ENCODE results near the gene TPRA1. TPM values are rescaled to one million over a fixed set of nuclear protein-coding genes. Genes with fewer than 3 reads are reported as not detected.

Gene TPRA1
- total and polyA plus RNA-seq, 12 donors = 13.5 to 65.6 (median 46.4) TPM

DNA sequence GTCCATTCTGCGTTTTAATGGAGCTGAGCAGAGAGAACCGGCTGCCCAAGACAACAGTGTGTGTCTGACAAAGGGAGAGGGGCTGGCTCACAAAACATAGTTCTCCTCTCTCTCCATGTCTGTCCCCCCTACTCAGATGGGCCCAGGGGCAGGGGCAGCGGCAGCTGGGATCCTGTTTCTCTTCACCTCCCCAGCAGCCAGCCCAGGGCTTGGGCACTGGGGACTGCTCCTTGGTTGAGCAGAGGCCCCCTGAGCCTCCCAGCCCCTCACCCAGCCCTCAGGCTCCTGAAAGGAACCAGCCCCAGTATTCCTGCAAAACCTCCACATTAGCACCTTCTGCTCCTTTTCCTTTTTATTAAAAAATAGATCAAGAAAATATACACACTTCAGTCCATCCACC lies 17.8 kb downstream of the TPRA1 start:
- peaks cover 0 to 34% of the 10 kb centered on the region in 2 donors for H3K36me3 ChIP-seq (replicated peaks in 1 of 2)
- 84 to 96% (median 91%) methylated on average over 3 of the region's 3 CpGs for WGBS, 4 donors

DNA sequence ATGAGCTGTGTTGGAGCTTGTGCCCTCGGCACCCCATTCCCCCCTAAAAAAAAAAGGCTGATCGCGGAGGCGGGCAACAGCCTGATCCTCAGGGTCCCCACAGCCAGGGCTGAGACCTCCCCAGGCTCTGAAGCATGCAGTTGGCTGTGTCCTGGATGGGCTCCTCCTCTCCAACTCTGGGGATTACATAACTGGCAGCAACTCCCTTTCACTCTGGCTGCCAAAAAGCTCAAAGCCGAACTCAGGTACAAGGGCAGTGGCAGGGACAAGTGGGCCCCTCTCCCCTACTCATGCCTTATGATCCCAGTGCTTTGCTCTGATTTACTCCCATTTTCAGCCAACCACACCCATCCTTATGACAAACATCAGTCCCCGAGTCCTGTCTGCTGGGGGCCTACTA lies 18.3 kb downstream of the TPRA1 start:
- Histone ChIP-seq H3K4me3 (no peak overlapping the region), H3K27ac (no peak overlapping the region), H3K36me3 (replicated peaks in 1 of 2) (peaks cover 0 to 31% of the 10 kb centered on the region in 2 donors), H3K27me3 (no peaks in the 10 kb centered on the region), H3K4me1 (replicated peaks in 1 of 2) (no peaks in the 10 kb centered on the region), H3K9me3 (replicated peaks in 1 of 3) (no peaks in the 10 kb centered on the region)
- TF ChIP-seq, protein P1, sequence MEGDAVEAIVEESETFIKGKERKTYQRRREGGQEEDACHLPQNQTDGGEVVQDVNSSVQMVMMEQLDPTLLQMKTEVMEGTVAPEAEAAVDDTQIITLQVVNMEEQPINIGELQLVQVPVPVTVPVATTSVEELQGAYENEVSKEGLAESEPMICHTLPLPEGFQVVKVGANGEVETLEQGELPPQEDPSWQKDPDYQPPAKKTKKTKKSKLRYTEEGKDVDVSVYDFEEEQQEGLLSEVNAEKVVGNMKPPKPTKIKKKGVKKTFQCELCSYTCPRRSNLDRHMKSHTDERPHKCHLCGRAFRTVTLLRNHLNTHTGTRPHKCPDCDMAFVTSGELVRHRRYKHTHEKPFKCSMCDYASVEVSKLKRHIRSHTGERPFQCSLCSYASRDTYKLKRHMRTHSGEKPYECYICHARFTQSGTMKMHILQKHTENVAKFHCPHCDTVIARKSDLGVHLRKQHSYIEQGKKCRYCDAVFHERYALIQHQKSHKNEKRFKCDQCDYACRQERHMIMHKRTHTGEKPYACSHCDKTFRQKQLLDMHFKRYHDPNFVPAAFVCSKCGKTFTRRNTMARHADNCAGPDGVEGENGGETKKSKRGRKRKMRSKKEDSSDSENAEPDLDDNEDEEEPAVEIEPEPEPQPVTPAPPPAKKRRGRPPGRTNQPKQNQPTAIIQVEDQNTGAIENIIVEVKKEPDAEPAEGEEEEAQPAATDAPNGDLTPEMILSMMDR (IDR thresholded peaks at IDR 0.05) = no peak
- TF ChIP-seq POLR2A (IDR thresholded peaks at IDR 0.05) = no peak
- intact Hi-C loops (cut with DNase I) = loop anchor here in 1 of 2 donors (10.0 kb wide), 1 partner anchor 403 kb away; no protein-coding TSS in a partner anchor
- WGBS, 4 donors = 67 to 88% (median 76%) methylated on average over 1 to 6 of the region's 6 CpGs
- peak in 1 of 7 donors; percentile 38 for DNase-seq

More for the DNA sequence above, 17.8 kb downstream of the TPRA1 start:
- no peak overlapping the region for H3K4me3 ChIP-seq
- intact Hi-C loops (cut with DNase I) = loop anchor here in 1 of 2 donors (10.0 kb wide), 1 partner anchor 402 kb away; no protein-coding TSS in a partner anchor
- TF ChIP-seq, protein P1 (IDR thresholded peaks at IDR 0.05) = no peak
- TF ChIP-seq POLR2A (IDR thresholded peaks at IDR 0.05) = no peak
- DNase-seq = no peak
- H3K27me3 ChIP-seq = no peaks in the 10 kb centered on the region
- no peaks in the 10 kb centered on the region for H3K4me1 ChIP-seq (replicated peaks in 1 of 2)
- H3K27ac ChIP-seq = no peak overlapping the region
- H3K9me3 ChIP-seq (replicated peaks in 1 of 3) = no peaks in the 10 kb centered on the region

GRCh38 chr3:127570520-127570919 lies 20.0 kb downstream of the TPRA1 start:
- intact Hi-C loops (cut with DNase I) = loop anchor here in 1 of 2 donors (10.0 kb wide), 1 partner anchor 404 kb away; no protein-coding TSS in a partner anchor
- Histone ChIP-seq H3K27ac (no peak overlapping the region), H3K4me1 (replicated peaks in 1 of 2) (no peaks in the 10 kb centered on the region), H3K27me3 (no peaks in the 10 kb centered on the region), H3K36me3 (replicated peaks in 1 of 2) (peaks cover 0 to 31% of the 10 kb centered on the region in 2 donors), H3K4me3 (no peak overlapping the region), H3K9me3 (replicated peaks in 1 of 3) (no peaks in the 10 kb centered on the region)
- no peak for TF ChIP-seq POLR2A (IDR thresholded peaks at IDR 0.05)
- TF ChIP-seq, protein P1 (IDR thresholded peaks at IDR 0.05) = no peak
- no peak for DNase-seq
- WGBS, 4 donors = 96 to 100% (median 98%) methylated on average over 4 to 7 of the region's 7 CpGs

DNA sequence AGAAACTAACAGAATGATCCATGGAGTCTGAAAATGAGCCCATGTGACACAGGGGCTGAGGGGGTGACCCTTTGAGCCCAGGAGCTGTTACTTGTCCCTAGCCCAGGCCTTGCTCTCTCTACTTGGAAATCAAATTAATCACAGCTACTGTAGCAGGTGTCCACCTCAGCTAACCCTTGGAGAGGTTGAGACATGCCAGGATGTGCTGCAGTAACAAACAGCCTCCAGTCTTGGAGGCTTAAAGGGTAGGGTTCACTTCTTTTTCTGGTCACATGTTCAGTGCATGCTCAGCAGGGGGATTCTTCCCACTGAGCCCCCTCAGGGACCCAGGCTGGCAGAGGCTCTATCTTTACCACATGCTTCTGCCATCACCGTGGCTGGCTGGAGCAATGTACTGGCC lies 21.4 kb downstream of the TPRA1 start:
- H3K4me3 ChIP-seq = no peak overlapping the region
- no peaks in the 10 kb centered on the region for H3K27me3 ChIP-seq
- H3K36me3 ChIP-seq (replicated peaks in 1 of 2) = peaks cover 0 to 25% of the 10 kb centered on the region in 2 donors
- TF ChIP-seq, protein P1 (IDR thresholded peaks at IDR 0.05) = no peak
- TF ChIP-seq POLR2A (IDR thresholded peaks at IDR 0.05) = no peak
- WGBS, 4 donors = 87 to 100% (median 89%) methylated on average over 1 of the region's 1 CpG
- intact Hi-C loops (cut with DNase I) = no loop called here
- H3K27ac ChIP-seq = no peak overlapping the region
- H3K4me1 ChIP-seq (replicated peaks in 1 of 2) = no peaks in the 10 kb centered on the region
- DNase-seq = no peak
- no peaks in the 10 kb centered on the region for H3K9me3 ChIP-seq (replicated peaks in 1 of 3)

All from adrenal gland (tissue), 12 donors.